Measurements from ENCODE around the gene KRT78.

DNA sequence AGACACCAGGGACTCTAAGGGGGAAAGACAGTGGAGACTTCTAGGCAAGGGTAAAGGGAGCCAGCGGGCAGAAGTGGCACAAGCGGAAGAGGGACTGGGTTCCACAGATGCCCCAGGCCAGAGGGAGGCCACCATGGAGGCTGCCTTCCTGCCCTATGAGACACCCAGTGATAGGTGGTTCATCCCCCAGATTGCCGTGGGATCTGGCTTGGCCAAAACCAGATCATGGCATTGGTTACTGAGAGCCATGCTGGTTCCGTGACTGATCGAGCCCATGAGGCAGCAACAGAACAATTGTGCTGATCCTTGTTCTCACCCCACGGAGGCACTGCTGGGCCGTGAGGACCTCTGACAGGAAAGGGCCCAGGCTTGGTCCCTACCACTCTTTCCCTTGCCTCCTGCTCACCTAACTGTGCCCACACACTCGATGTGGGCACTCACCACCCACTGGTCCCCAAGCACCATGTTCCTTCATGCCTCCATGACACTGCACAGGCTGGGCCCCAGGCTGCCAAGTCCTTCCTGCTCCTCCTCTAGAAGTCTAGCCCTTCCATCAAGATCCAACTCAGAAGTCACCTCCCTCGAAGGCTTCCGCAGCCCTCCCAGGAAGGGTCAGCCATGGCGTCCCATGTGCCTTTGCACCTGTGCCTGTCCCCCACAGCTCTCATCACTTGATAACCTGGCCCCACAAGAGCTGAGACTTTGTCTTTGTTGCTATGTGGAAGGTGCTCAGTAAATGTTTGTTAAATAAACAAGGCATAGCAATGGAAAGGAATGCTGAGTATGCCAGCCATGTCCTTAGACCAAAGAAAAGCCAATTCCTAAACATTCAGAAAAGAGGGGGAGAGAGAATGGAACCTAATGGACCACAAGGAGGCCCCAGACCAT, 21.9 kb downstream of the KRT78 start:
- TF ChIP-seq, protein P1, sequence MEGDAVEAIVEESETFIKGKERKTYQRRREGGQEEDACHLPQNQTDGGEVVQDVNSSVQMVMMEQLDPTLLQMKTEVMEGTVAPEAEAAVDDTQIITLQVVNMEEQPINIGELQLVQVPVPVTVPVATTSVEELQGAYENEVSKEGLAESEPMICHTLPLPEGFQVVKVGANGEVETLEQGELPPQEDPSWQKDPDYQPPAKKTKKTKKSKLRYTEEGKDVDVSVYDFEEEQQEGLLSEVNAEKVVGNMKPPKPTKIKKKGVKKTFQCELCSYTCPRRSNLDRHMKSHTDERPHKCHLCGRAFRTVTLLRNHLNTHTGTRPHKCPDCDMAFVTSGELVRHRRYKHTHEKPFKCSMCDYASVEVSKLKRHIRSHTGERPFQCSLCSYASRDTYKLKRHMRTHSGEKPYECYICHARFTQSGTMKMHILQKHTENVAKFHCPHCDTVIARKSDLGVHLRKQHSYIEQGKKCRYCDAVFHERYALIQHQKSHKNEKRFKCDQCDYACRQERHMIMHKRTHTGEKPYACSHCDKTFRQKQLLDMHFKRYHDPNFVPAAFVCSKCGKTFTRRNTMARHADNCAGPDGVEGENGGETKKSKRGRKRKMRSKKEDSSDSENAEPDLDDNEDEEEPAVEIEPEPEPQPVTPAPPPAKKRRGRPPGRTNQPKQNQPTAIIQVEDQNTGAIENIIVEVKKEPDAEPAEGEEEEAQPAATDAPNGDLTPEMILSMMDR (IDR thresholded peaks at IDR 0.05; ENCODE audit: low read depth, low read length) = no peak
- TF ChIP-seq POLR2A (IDR thresholded peaks at IDR 0.05; ENCODE audit: extremely low read depth, insufficient read length) = no peak
- TF ChIP-seq, protein P2, sequence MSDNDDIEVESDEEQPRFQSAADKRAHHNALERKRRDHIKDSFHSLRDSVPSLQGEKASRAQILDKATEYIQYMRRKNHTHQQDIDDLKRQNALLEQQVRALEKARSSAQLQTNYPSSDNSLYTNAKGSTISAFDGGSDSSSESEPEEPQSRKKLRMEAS (IDR thresholded peaks at IDR 0.05; ENCODE audit: low read depth, low read length) = no peak

All from NB4 (cell line).